T-helper 1 cell treated with Interleukin-12 subunit alpha and Interleukin-12 subunit beta and Interleukin-4 antibody, amounts not matched to agents 30 ng/mL and 1 ng/mL, for 36 hours (primary cell): ENCODE results near the gene CACNB4. TPM values are rescaled to one million over a fixed set of nuclear protein-coding genes. Genes with fewer than 3 reads are reported as not detected.

Source experiments
- intact Hi-C: fragments of 100-400 bp; cut with micrococcal nuclease; formaldehyde crosslinking; loops from one replicate; pipeline ENCODE4 v1.15.1; 2024
- total RNA-seq: library from RNA; stranded (reverse); gene quantifications from 2 replicates; pipeline ENCODE4 v1.2.3, GENCODE V29; 2022

The CACNB4 gene
- total RNA-seq, 1 donor from 2014 or later, result 0.44 TPM

GRCh38 chr2:151793123-151793522, 305.7 kb downstream of the CACNB4 start:
- intact Hi-C loops, result no loop called here

- intact Hi-C loops, result no loop called here
Measured at GRCh38 chr2:151792589-151792988, 306.3 kb downstream of the CACNB4 start.

GRCh38 chr2:151791545-151791944, 307.3 kb downstream of the CACNB4 start:
- intact Hi-C loops, result no loop called here

DNA sequence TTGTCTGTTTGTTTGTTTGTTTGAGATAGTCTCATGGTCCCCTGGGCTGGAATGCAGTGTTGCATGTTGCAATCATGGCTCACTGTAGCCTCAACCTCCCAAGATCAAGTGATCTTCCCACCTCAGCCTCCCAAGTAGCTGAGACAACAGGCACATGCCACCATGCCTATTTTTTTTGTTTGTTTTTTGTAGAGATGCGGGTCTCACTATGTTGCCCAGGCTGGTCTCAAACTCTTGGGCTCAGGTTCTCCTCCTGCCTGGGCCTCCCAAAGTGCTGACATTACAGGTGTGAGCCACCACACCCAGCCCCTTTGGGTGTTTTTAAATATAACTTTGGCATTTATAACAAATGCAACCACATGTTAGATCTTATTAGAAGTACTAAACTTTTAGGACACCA, 308.2 kb downstream of the CACNB4 start:
- intact Hi-C loops, result no loop called here

GRCh38 chr2:151789055-151789834, 309.6 kb downstream of the CACNB4 start:
- intact Hi-C loops, result no loop called here

DNA sequence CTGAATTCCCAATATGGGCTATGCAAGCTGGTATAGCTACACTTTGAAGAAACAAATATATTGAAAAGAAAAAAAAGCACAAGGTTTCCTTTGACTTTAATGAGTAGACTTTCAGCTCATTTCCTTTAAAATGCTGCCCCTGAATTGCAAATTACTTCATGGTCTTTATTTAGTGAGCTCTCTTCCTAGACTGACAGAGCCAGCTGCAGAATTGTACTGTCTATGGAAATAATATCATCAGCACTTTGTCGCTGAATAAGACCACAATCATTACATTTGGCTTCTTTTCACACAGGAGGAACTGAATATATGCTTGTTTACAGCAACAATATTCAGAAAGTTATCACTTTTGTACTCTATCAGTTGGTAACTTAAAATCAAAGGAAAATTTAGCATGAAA, 312.4 kb downstream of the CACNB4 start:
- intact Hi-C loops, result no loop called here

DNA sequence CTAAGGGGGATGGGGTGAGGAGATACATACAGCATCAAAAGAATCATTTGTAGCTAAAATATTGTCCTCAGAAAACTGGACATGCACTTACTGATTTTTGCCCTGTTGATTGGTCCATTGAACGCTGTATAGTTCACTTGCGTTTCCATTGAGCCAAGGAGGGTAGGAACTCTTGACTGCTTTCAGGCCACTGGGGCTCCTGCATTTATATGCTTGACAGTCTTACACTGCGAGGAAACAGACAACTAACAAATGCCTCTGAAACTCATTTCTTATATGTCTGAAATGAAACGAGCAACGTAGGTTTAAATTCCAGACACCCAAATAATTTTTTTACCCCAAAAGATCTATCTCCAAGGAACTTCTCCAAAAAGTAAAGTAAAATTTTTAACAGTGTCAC, 312.8 kb downstream of the CACNB4 start:
- intact Hi-C loops, result no loop called here

DNA sequence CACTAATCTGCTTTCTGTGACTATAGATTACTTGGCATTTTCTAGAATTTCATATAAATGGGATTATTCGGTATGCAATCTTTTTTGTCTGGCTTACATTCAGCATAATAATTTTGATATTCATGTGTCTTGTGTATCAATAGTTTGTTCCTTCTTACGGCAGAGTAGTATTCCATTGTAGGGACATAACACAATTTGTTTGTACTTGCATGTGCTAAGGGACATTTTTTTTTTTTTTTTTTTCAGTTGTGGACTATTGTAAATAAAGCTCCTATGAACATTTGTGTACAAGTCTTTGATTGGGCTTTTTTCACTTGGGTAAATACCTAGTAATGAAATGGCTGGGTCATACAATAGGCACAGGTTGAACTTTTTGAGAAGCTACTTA, 315.7 kb downstream of the CACNB4 start:
- intact Hi-C loops, result no loop called here

Other genes starting within 250 kb of the CACNB4 start
- 22.4 and 24.0 TPM in 2 replicates for gene STAM2, start 76.7 kb upstream of the CACNB4 start, total RNA-seq
- gene FMNL2, start 236.1 kb upstream of the CACNB4 start, total RNA-seq, result 1.6 and 2.0 TPM in 2 replicates